Heart left ventricle (tissue), 13 donors: Measurements from ENCODE around the gene TMEM185A.

ENCODE experiments used
- CTCF ChIP-seq, 12 donors: fragments of 200-600 bp; sonication (generic) in 4 of 12; IDR thresholded peaks; one replicate each; pipeline versions ENCODE4 v1.5.0 to v1.8.0; 2018 to 2022; ENCODE audit warnings: antibody characterized with exemption in 12 of 12, mild to moderate bottlenecking in 5 of 12
- POLR2A ChIP-seq, 2 donors: fragments of 450-650 bp; IDR thresholded peaks; one replicate each; pipeline ENCODE4 v1.6.1; 2017; ENCODE audit warnings: antibody characterized with exemption in 2 of 2, mild to moderate bottlenecking in 2 of 2, moderate library complexity in 2 of 2
- donor health status: ischemic (EF 13 %, LVEDD 7.1; RV severe dilation, severe dysfunction).
- donor health status: DM: no; HTN: yes; CAD: no.
- donor health status: DM: no; HTN: no; CAD: no.
- donor health status: ischemic (EF 25% LVEDD 6.9; RV normal size, moderate dysfunction).
- donor health status: ischemic (EF 25% LVEDD 5.7; RV mildly dilated, moderate dysfunction).
- donor health status: ischemic (EF 35%, LVEDD 5.7; RV mildly dilated, moderate dysfunction).
- donor health status: nonischemic (EF 11% LVEDD 7.7; RV severe dilation, severe dysfunction).
- donor health status: DM: yes; HTN: yes; CAD: no.
- donor health status: PGD.
- donor health status: ischemic (EF 29% LVEDD 5.4; RV normal size, mild dysfunction).
- donor health status: nonischemic (EF 23%, LVEDD 6.1; RV moderate dilation, normal function).

GRCh38 chrX:149610511-149610910, 21.1 kb downstream of the TMEM185A start:
- TF ChIP-seq CTCF (IDR thresholded peaks at IDR 0.05), result no peak
- no peak for TF ChIP-seq POLR2A (IDR thresholded peaks at IDR 0.05)
